ENCODE data around the gene RRP8. TPM values are rescaled to one million over a fixed set of nuclear protein-coding genes. Genes with fewer than 3 reads are reported as not detected.
A peak's percentile ranks its signal among the peaks of the same experiment; 100 is the strongest.

The RRP8 gene
- 28.5 TPM for polyA plus RNA-seq
- long read RNA-seq, donor 1, full-length matches to known transcripts: 2 of 2 reads
- long read RNA-seq, donor 1, partial matches to known transcripts: 0 of 2 reads
- long read RNA-seq, donor 1, other reads (novel, unspliced or antisense): 0 of 2 reads
- long read RNA-seq, donor 2, full-length matches to known transcripts: 7 of 7 reads
- long read RNA-seq, donor 2, partial matches to known transcripts: 0 of 7 reads
- long read RNA-seq, donor 2, other reads (novel, unspliced or antisense): 0 of 7 reads
- long read RNA-seq, donor 3: 0 reads
- long read RNA-seq, donor 4: 0 reads
- long read RNA-seq, donor 5, full-length matches to known transcripts: 1 of 1 reads
- long read RNA-seq, donor 5, partial matches to known transcripts: 0 of 1 reads
- long read RNA-seq, donor 5, other reads (novel, unspliced or antisense): 0 of 1 reads
- long read RNA-seq, donor 6, full-length matches to known transcripts: 3 of 3 reads
- long read RNA-seq, donor 6, partial matches to known transcripts: 0 of 3 reads
- long read RNA-seq, donor 6, other reads (novel, unspliced or antisense): 0 of 3 reads
- long read RNA-seq, donor 7, full-length matches to known transcripts: 1 of 1 reads
- long read RNA-seq, donor 7, partial matches to known transcripts: 0 of 1 reads
- long read RNA-seq, donor 7, other reads (novel, unspliced or antisense): 0 of 1 reads
- long read RNA-seq, donor 8, full-length matches to known transcripts: 11 of 30 reads
- long read RNA-seq, donor 8, partial matches to known transcripts: 19 of 30 reads
- long read RNA-seq, donor 8, other reads (novel, unspliced or antisense): 0 of 30 reads
- long read RNA-seq, donor 9, full-length matches to known transcripts: 4 of 17 reads
- long read RNA-seq, donor 9, partial matches to known transcripts: 13 of 17 reads
- long read RNA-seq, donor 9, other reads (novel, unspliced or antisense): 0 of 17 reads
- long read RNA-seq, donor 10, full-length matches to known transcripts: 9 of 9 reads
- long read RNA-seq, donor 10, partial matches to known transcripts: 0 of 9 reads
- long read RNA-seq, donor 10, other reads (novel, unspliced or antisense): 0 of 9 reads
- long read RNA-seq, donor 11, full-length matches to known transcripts: 3 of 100 reads
- long read RNA-seq, donor 11, partial matches to known transcripts: 42 of 100 reads
- long read RNA-seq, donor 11, other reads (novel, unspliced or antisense): 55 of 100 reads

GRCh38 chr11:6603287-6604080 is at the start of gene RRP8, which contains the start of gene ILK:
Gene RRP8, minus strand, starts transcription at chr11:6603616. Its CDS starts 114 bp downstream, at chr11:6603502.
Gene ILK, plus strand, starts transcription at chr11:6603774. Its CDS starts 498 bp downstream, at chr11:6604272.
- Histone ChIP-seq H3K27me3 (ENCODE audit: control insufficient read depth, insufficient read depth, low read length) (no peaks in the 10 kb centered on the region), H3K4me1 (ENCODE audit: control insufficient read depth, insufficient read depth, low read length) (peaks cover 59% of the 10 kb centered on the region), H3K4me3 (ENCODE audit: low read length) (peak within 1 kb of the TSS; percentile 96), H3K27ac (ENCODE audit: low read length) (peak within 1 kb of the TSS; percentile 97), H3K9me3 (ENCODE audit: control insufficient read depth, low read depth, low read length) (no peaks in the 10 kb centered on the region), H3K36me3 (ENCODE audit: control insufficient read depth, insufficient read depth, low read length) (peaks cover 43% of the 10 kb centered on the region)
- peak; percentile 87 to 96 for DNase-seq
- WGBS (ENCODE audit: insufficient coverage, low lambda C conversion rate): no CpG with 5 or more reads among the region's 72 CpGs

- Histone ChIP-seq H3K27ac (ENCODE audit: low read length) (no peak overlapping the region), H3K4me1 (ENCODE audit: control insufficient read depth, insufficient read depth, low read length) (no peaks in the 10 kb centered on the region), H3K27me3 (ENCODE audit: control insufficient read depth, insufficient read depth, low read length) (peaks cover 56% of the 10 kb centered on the region), H3K9me3 (ENCODE audit: control insufficient read depth, low read depth, low read length) (no peaks in the 10 kb centered on the region), H3K4me3 (ENCODE audit: low read length) (no peak overlapping the region), H3K36me3 (ENCODE audit: control insufficient read depth, insufficient read depth, low read length) (no peaks in the 10 kb centered on the region)
- DNase-seq: no peak
- WGBS (ENCODE audit: insufficient coverage, low lambda C conversion rate): no CpG with 5 or more reads among the region's 1 CpG
These were observed 49.7 kb upstream of the RRP8 start for GRCh38 chr11:6653097-6653496.

- DNase-seq: no peak
- Histone ChIP-seq H3K27ac (ENCODE audit: low read length) (no peak overlapping the region), H3K9me3 (ENCODE audit: control insufficient read depth, low read depth, low read length) (no peaks in the 10 kb centered on the region), H3K27me3 (ENCODE audit: control insufficient read depth, insufficient read depth, low read length) (peaks cover 50% of the 10 kb centered on the region), H3K4me3 (ENCODE audit: low read length) (no peak overlapping the region), H3K4me1 (ENCODE audit: control insufficient read depth, insufficient read depth, low read length) (no peaks in the 10 kb centered on the region), H3K36me3 (ENCODE audit: control insufficient read depth, insufficient read depth, low read length) (no peaks in the 10 kb centered on the region)
- 86% methylated on average over 2 of the region's 3 CpGs for WGBS (ENCODE audit: insufficient coverage, low lambda C conversion rate)
These were observed 48.8 kb upstream of the RRP8 start for GRCh38 chr11:6652182-6652581.

GRCh38 chr11:6650980-6651379 is 47.6 kb upstream of the RRP8 start:
- no peak for DNase-seq
- Histone ChIP-seq H3K27ac (ENCODE audit: low read length) (no peak overlapping the region), H3K36me3 (ENCODE audit: control insufficient read depth, insufficient read depth, low read length) (no peaks in the 10 kb centered on the region), H3K4me3 (ENCODE audit: low read length) (no peak overlapping the region), H3K4me1 (ENCODE audit: control insufficient read depth, insufficient read depth, low read length) (no peaks in the 10 kb centered on the region), H3K27me3 (ENCODE audit: control insufficient read depth, insufficient read depth, low read length) (peaks cover 38% of the 10 kb centered on the region), H3K9me3 (ENCODE audit: control insufficient read depth, low read depth, low read length) (no peaks in the 10 kb centered on the region)
- 21% methylated on average over 2 of the region's 6 CpGs for WGBS (ENCODE audit: insufficient coverage, low lambda C conversion rate)

- H3K9me3 ChIP-seq (ENCODE audit: control insufficient read depth, low read depth, low read length): no peaks in the 10 kb centered on the region
- peaks cover 34% of the 10 kb centered on the region for H3K27me3 ChIP-seq (ENCODE audit: control insufficient read depth, insufficient read depth, low read length)
- no peak overlapping the region for H3K4me3 ChIP-seq (ENCODE audit: low read length)
- no peaks in the 10 kb centered on the region for H3K36me3 ChIP-seq (ENCODE audit: control insufficient read depth, insufficient read depth, low read length)
- DNase-seq: no peak
- H3K27ac ChIP-seq (ENCODE audit: low read length): no peak overlapping the region
- H3K4me1 ChIP-seq (ENCODE audit: control insufficient read depth, insufficient read depth, low read length): no peaks in the 10 kb centered on the region
These were observed 46.7 kb upstream of the RRP8 start for GRCh38 chr11:6650104-6650503.

- no CpG with 5 or more reads among the region's 1 CpG for WGBS (ENCODE audit: insufficient coverage, low lambda C conversion rate)
- no peaks in the 10 kb centered on the region for H3K4me1 ChIP-seq (ENCODE audit: control insufficient read depth, insufficient read depth, low read length)
- no peak overlapping the region for H3K27ac ChIP-seq (ENCODE audit: low read length)
These were observed 45.1 kb upstream of the RRP8 start for GRCh38 chr11:6648501-6648900.

GRCh38 chr11:6647836-6648235 is 44.4 kb upstream of the RRP8 start:
- 83% methylated on average over 1 of the region's 2 CpGs for WGBS (ENCODE audit: insufficient coverage, low lambda C conversion rate)
- peaks cover 22% of the 10 kb centered on the region for H3K27me3 ChIP-seq (ENCODE audit: control insufficient read depth, insufficient read depth, low read length)

More at GRCh38 chr11:6648501-6648900, 45.1 kb upstream of the RRP8 start:
- no peak for DNase-seq
- Histone ChIP-seq H3K36me3 (ENCODE audit: control insufficient read depth, insufficient read depth, low read length) (no peaks in the 10 kb centered on the region), H3K27me3 (ENCODE audit: control insufficient read depth, insufficient read depth, low read length) (peaks cover 21% of the 10 kb centered on the region), H3K4me3 (ENCODE audit: low read length) (no peak overlapping the region), H3K9me3 (ENCODE audit: control insufficient read depth, low read depth, low read length) (no peaks in the 10 kb centered on the region)

GRCh38 chr11:6646918-6647679 is 43.7 kb upstream of the RRP8 start:
- Histone ChIP-seq H3K9me3 (ENCODE audit: control insufficient read depth, low read depth, low read length) (no peaks in the 10 kb centered on the region), H3K4me1 (ENCODE audit: control insufficient read depth, insufficient read depth, low read length) (no peaks in the 10 kb centered on the region), H3K4me3 (ENCODE audit: low read length) (no peak overlapping the region), H3K27me3 (ENCODE audit: control insufficient read depth, insufficient read depth, low read length) (peaks cover 18% of the 10 kb centered on the region), H3K27ac (ENCODE audit: low read length) (peak overlapping the region; percentile 48), H3K36me3 (ENCODE audit: control insufficient read depth, insufficient read depth, low read length) (no peaks in the 10 kb centered on the region)
- no peak for DNase-seq
- 20% methylated on average over 1 of the region's 9 CpGs for WGBS (ENCODE audit: insufficient coverage, low lambda C conversion rate)

More at GRCh38 chr11:6647836-6648235, 44.4 kb upstream of the RRP8 start:
- no peak for DNase-seq
- Histone ChIP-seq H3K4me3 (ENCODE audit: low read length) (no peak overlapping the region), H3K36me3 (ENCODE audit: control insufficient read depth, insufficient read depth, low read length) (no peaks in the 10 kb centered on the region), H3K27ac (ENCODE audit: low read length) (peak overlapping the region; percentile 48), H3K4me1 (ENCODE audit: control insufficient read depth, insufficient read depth, low read length) (no peaks in the 10 kb centered on the region), H3K9me3 (ENCODE audit: control insufficient read depth, low read depth, low read length) (no peaks in the 10 kb centered on the region)

- Histone ChIP-seq H3K27ac (ENCODE audit: low read length) (peak overlapping the region; percentile 48), H3K9me3 (ENCODE audit: control insufficient read depth, low read depth, low read length) (no peaks in the 10 kb centered on the region), H3K4me3 (ENCODE audit: low read length) (no peak overlapping the region), H3K27me3 (ENCODE audit: control insufficient read depth, insufficient read depth, low read length) (peaks cover 15% of the 10 kb centered on the region), H3K4me1 (ENCODE audit: control insufficient read depth, insufficient read depth, low read length) (no peaks in the 10 kb centered on the region), H3K36me3 (ENCODE audit: control insufficient read depth, insufficient read depth, low read length) (no peaks in the 10 kb centered on the region)
- DNase-seq: peak; percentile 48 to 50
- WGBS (ENCODE audit: insufficient coverage, low lambda C conversion rate): no CpG with 5 or more reads among the region's 3 CpGs
These were observed 43.1 kb upstream of the RRP8 start for GRCh38 chr11:6646576-6646917.

Data from large intestine (tissue), 12 donors.